ENCODE measurements around the gene PTPN1. TPM values are rescaled to one million over a fixed set of nuclear protein-coding genes. Genes with fewer than 3 reads are reported as not detected.

PTPN1 gene
- total and polyA plus RNA-seq, 2 donors (not counting 3 experiments of a cell fraction or from before 2014, with no cell fraction given) = 41.1 to 64.3 TPM

GRCh38 chr20:50632236-50632635, 122.1 kb downstream of the PTPN1 start:
- FAIRE-seq (no peak), DNase-seq (ENCODE audit: low read depth, low spot score) (no peak)
- no peaks in the 10 kb centered on the region for H3K36me3 ChIP-seq (ENCODE audit: control insufficient read depth in 2 of 2, extremely low read depth in 1 of 2, insufficient read depth in 2 of 2, low read length in 2 of 2)
- POLR2A ChIA-PET = no interaction called here
- no peaks in the 10 kb centered on the region for H3K27me3 ChIP-seq (ENCODE audit: control insufficient read depth in 2 of 2, insufficient read depth in 2 of 2, low read length in 2 of 2)
- H3K27ac ChIP-seq (ENCODE audit: insufficient read depth, low read depth, low read length) = no peak overlapping the region
- no peak overlapping the region for H3K9ac ChIP-seq (replicated peaks; ENCODE audit: extremely low read depth, insufficient read depth, low read length)
- no peaks in the 10 kb centered on the region for H3K4me1 ChIP-seq (ENCODE audit: control insufficient read depth, extremely low read depth, insufficient read depth, low read length)
- H3K9me1 ChIP-seq (replicated peaks; ENCODE audit: control insufficient read depth, extremely low read depth, insufficient read depth, low read length) = no peaks in the 10 kb centered on the region
- H3K9me3 ChIP-seq (replicated peaks; ENCODE audit: control insufficient read depth, insufficient read depth, low read length) = no peaks in the 10 kb centered on the region
- H2AFZ ChIP-seq (ENCODE audit: low read depth, low read length) = no peak overlapping the region
- no peaks in the 10 kb centered on the region for H3K79me2 ChIP-seq (ENCODE audit: control insufficient read depth, insufficient read depth, low read length)
- no peak for TF ChIP-seq FOS (IDR thresholded peaks at IDR 0.05; ENCODE audit: borderline replicate concordance, insufficient read depth, low read length)
- no peak for TF ChIP-seq POLR2AphosphoS5 (IDR thresholded peaks at IDR 0.05; ENCODE audit: insufficient read depth, low read depth, low read length)
- TF ChIP-seq MAX (IDR thresholded peaks at IDR 0.05; ENCODE audit: insufficient read depth, insufficient read length) = no peak
- TF ChIP-seq JUN (IDR thresholded peaks at IDR 0.05; ENCODE audit: borderline replicate concordance, insufficient read depth, insufficient read length, low read depth) = no peak
- no peak for TF ChIP-seq GATA2 (IDR thresholded peaks at IDR 0.05; ENCODE audit: insufficient read depth, insufficient read length, low read depth, low read length)
- no peak for TF ChIP-seq POLR2A (IDR thresholded peaks at IDR 0.05; ENCODE audit: low read depth, low read length)
- no peak for TF ChIP-seq CTCF (IDR thresholded peaks at IDR 0.05; ENCODE audit: extremely low read depth in 1 of 2, insufficient read depth in 1 of 2, low read depth in 1 of 2, low read length in 2 of 2)
- TF ChIP-seq MYC (IDR thresholded peaks at IDR 0.05; ENCODE audit: low read depth, low read length) = no peak
- TF ChIP-seq EZH2 (IDR thresholded peaks at IDR 0.05; ENCODE audit: borderline replicate concordance, low read depth, low read length, severe bottlenecking) = no peak
- H3K4me3 ChIP-seq (replicated peaks in 1 of 3; ENCODE audit: insufficient read depth in 1 of 3, low read depth in 1 of 3, low read length in 3 of 3) = no peak overlapping the region
- CTCF ChIA-PET = interaction anchor here (0.8 to 10.2 kb wide), 3 partner anchors 21 to 161 kb away, joined by 3 to 181 read pairs (median 3); no protein-coding TSS in a partner anchor
- no TSS peak for BruUV-seq (replicated peaks)
- dilution Hi-C loops (cut with MboI; ENCODE audit: extremely low pct_ligation_motif_present, low sequenced_read_pairs) = no loop called here
- no peaks in the 10 kb centered on the region for H4K20me1 ChIP-seq (replicated peaks; ENCODE audit: control insufficient read depth, extremely low read depth, insufficient read depth, low read length)
- H3K4me2 ChIP-seq (ENCODE audit: insufficient read depth, low read length) = no peak overlapping the region
- intact Hi-C loops (cut with micrococcal nuclease) = no loop called here

All from endothelial cell of umbilical vein (primary cell).